ENCODE results near the gene ODAD3.
"Not testable (repeated sequence)": the region's sequence is repeated elsewhere in the genome, so short reads cannot be mapped to it uniquely, and the experiment has no call there.

The ODAD3 gene

GRCh38 chr19:11435057-11435832, at the start of gene ODAD3, which contains the start of gene PRKCSH:
TSS of gene ODAD3 (minus strand) at chr19:11435121. CDS start at chr19:11435016, 105 bp downstream.
TSS of gene PRKCSH (plus strand) at chr19:11435635. CDS start at chr19:11436118, 483 bp downstream.
- FAIRE-seq: peak; percentile 100
- peak; percentile 95 for DNase-seq (ENCODE audit: extremely low spot score, insufficient read length, low read depth)

GRCh38 chr19:11483366-11484111, 48.6 kb upstream of the ODAD3 start:
- FAIRE-seq (no peak), DNase-seq (ENCODE audit: extremely low spot score, insufficient read length, low read depth) (no peak)

GRCh38 chr19:11482384-11483050, 47.6 kb upstream of the ODAD3 start:
- DNase-seq (ENCODE audit: extremely low spot score, insufficient read length, low read depth) (peak; percentile 90), FAIRE-seq (peak; percentile 86)

- DNase-seq (ENCODE audit: extremely low spot score, insufficient read length, low read depth): peak; percentile 76
- FAIRE-seq: peak; percentile 92
Measured at GRCh38 chr19:11481534-11482383, 46.8 kb upstream of the ODAD3 start.

DNA sequence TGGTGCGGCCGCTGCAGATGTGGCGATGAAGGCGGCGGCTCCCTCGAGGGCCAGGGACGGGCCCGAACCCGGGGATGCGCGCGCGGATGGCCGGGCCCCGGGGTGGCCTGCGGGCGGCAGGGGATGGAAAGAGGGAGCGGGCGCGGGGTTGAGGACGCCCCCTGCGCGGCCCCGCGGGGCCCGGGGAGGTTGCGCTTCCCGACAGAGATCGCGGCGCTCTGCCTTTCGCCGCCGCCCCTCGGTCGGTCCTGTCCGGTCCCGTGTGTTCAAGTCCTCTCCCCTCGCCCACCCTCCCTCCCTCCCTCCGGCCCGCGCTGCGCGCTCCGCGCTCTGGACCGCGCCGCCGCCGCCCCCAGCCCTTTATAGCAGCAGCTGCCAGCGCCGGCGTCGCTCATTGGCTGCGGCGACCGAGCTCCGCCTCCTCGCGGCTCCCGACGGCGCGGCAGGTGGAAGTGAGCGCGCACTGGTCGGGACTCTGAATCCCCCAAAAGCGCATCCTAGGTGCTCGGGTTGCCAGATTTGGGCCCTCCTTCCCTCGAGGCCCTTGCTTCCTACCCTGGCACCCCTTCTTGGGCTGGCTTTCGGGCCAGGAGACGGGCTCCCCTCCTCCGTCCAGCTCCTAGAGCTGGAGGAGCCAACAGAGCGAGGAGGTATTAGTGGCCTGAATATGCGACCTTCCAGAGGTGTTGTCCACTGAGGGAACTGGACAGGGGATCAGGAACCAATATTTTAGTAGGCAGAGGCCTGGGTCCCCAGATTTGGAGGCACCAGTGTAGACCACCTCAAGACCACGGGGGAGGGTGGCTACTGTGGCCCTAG, 46.0 kb upstream of the ODAD3 start, which contains the start of gene ELAVL3:
Gene ELAVL3 (minus strand): TSS at position 332 of the 819 bp plus-strand sequence. CDS start 438 bp downstream, outside the sequence.
- DNase-seq (ENCODE audit: extremely low spot score, insufficient read length, low read depth): no peak

GRCh38 chr19:11479898-11480714, 45.2 kb upstream of the ODAD3 start:
- DNase-seq (ENCODE audit: extremely low spot score, insufficient read length, low read depth): no peak
- no peak for FAIRE-seq

More for the DNA sequence above, 46.0 kb upstream of the ODAD3 start, which contains the start of gene ELAVL3:
- FAIRE-seq: no peak

GRCh38 chr19:11479090-11479897, 44.4 kb upstream of the ODAD3 start:
- no peak for DNase-seq (ENCODE audit: extremely low spot score, insufficient read length, low read depth)
- no peak for FAIRE-seq

- FAIRE-seq: no peak
- DNase-seq (ENCODE audit: extremely low spot score, insufficient read length, low read depth): no peak
Measured at GRCh38 chr19:11478167-11479089, 43.5 kb upstream of the ODAD3 start.

DNA sequence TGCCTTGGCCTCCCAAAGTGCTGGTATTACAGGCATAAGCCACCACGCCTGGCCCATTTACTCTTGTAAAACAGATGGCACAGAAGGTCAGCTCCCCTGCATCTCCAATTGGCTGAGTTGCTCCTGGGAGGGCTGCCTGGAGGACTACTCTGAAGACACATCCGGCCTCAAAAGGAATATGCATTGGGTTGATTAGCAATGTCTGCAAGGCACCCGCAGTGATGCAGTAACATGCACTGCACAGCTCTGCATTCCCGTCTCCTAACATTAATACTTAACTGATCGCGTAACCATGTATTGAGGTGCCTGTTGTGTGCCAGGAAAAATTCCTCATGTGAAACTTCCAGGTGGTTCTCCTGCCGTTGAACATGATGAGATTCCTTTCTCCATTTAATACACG, 40.9 kb upstream of the ODAD3 start:
- FAIRE-seq (no peak), DNase-seq (ENCODE audit: extremely low spot score, insufficient read length, low read depth) (no peak)

GRCh38 chr19:11475343-11475742, 40.4 kb upstream of the ODAD3 start:
- not testable (repeated sequence) for DNase-seq (ENCODE audit: extremely low spot score, insufficient read length, low read depth); FAIRE-seq

GRCh38 chr19:11473725-11474124, 38.8 kb upstream of the ODAD3 start:
- DNase-seq (ENCODE audit: extremely low spot score, insufficient read length, low read depth): no peak
- FAIRE-seq: no peak

DNA sequence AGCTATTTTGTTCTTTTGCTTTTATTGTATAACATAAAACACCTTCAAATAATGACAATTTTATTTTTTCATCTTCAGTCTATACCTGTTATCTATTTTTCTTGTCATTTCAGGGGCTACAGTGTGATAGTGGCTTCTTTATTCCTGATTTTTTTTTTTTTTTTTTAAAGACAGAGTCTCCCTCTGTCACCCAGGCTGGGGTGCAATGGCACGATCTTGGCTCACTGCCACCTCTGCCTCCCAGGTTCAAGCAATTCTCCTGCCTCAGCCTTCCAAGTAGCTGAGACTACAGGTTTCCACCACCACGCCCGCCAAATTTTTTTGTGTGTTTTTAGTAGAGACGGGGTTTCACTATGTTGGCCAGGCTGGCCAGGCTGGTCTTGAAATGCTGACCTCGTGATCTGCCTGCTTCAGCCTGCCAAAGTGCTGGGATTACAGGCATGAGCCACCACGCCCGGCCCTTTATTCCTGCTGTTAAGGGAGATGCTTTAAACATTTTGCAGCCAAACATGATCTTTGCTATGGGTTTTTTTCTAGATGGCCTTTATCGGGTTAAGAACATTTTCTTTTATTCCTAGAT, 33.4 kb upstream of the ODAD3 start:
- FAIRE-seq: not testable (repeated sequence)

GRCh38 chr19:11465600-11465999, 30.7 kb upstream of the ODAD3 start:
- no peak for DNase-seq (ENCODE audit: extremely low spot score, insufficient read length, low read depth)

More for the DNA sequence above, 33.4 kb upstream of the ODAD3 start:
- DNase-seq (ENCODE audit: extremely low spot score, insufficient read length, low read depth): not testable (repeated sequence)

DNA sequence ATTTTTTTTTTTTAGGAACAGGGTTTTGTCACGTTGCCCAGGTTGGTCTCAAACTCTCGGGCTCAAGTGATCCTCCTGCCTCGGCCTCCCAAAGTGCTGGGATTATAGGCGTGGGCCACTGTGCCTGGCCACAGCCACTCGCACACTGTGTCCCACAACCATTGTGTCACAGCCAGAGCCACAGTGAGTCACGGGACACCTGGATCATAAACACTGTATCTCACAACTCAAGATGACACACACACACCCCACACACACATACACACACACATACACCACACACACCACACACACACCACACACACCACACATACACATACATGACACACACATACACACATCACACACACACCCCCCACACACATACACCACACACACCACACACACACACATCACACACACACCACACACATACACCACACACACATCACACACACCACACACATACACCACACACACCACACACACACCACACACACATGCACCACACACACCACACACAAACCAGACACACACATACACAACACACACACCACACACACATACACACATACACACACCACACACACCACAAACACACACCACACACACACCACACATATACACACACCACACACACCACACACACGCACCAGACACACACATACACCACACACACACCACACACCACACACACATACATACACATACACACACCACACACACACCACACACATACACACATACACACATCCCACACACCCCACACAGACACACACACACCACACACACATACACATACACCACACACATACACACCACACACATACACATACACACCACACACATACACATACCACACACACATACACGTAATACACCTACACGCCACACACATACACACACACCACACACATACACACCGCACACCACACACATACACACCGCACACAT, 29.7 kb upstream of the ODAD3 start:
- peak; percentile 77 for FAIRE-seq
- DNase-seq (ENCODE audit: extremely low spot score, insufficient read length, low read depth): no peak

More at GRCh38 chr19:11465600-11465999, 30.7 kb upstream of the ODAD3 start:
- FAIRE-seq: no peak

All from GM18507 (cell line).